HuH-7 (cell line): Measurements from ENCODE around the gene SBF2.
A peak's percentile ranks its signal among the peaks of the same experiment; 100 is the strongest.
"Not testable (repeated sequence)": the region's sequence is repeated elsewhere in the genome, so short reads cannot be mapped to it uniquely, and the experiment has no call there.

ENCODE experiments used
- DNase-seq: peaks from one replicate; pipeline ENCODE4 v3.0.0; 2011; ENCODE audit warnings: low spot score

The SBF2 gene

GRCh38 chr11:9952511-9953196, 341.4 kb downstream of the SBF2 start:
- no peak for DNase-seq

GRCh38 chr11:9951807-9952206, 342.2 kb downstream of the SBF2 start:
- no peak for DNase-seq

- no peak for DNase-seq
Observed at GRCh38 chr11:9950462-9950861, 343.6 kb downstream of the SBF2 start.

- DNase-seq = no peak
Observed at GRCh38 chr11:9947231-9947864, 346.7 kb downstream of the SBF2 start.

- DNase-seq = not testable (repeated sequence)
Observed at GRCh38 chr11:9945680-9946079, 348.3 kb downstream of the SBF2 start.

- peak; percentile 12 for DNase-seq
Observed at GRCh38 chr11:9943386-9944110, 350.5 kb downstream of the SBF2 start.

- no peak for DNase-seq
Observed at GRCh38 chr11:9941991-9942390, 352.0 kb downstream of the SBF2 start.

- DNase-seq = not testable (repeated sequence)
Observed at GRCh38 chr11:9939150-9939549, 354.9 kb downstream of the SBF2 start.

GRCh38 chr11:9936754-9937153, 357.3 kb downstream of the SBF2 start:
- no peak for DNase-seq

GRCh38 chr11:9932843-9933242, 361.2 kb downstream of the SBF2 start:
- DNase-seq = not testable (repeated sequence)

- peak; percentile 27 for DNase-seq
Observed at GRCh38 chr11:9930562-9931331, 363.3 kb downstream of the SBF2 start.

GRCh38 chr11:9927670-9928069, 366.3 kb downstream of the SBF2 start:
- no peak for DNase-seq

GRCh38 chr11:9923280-9923679, 370.7 kb downstream of the SBF2 start:
- DNase-seq = no peak

- no peak for DNase-seq
Observed at GRCh38 chr11:9922806-9923205, 371.2 kb downstream of the SBF2 start.

GRCh38 chr11:9916480-9916879, 377.5 kb downstream of the SBF2 start:
- no peak for DNase-seq

GRCh38 chr11:9914064-9914463, 380.0 kb downstream of the SBF2 start:
- no peak for DNase-seq

GRCh38 chr11:9905960-9906791, 387.8 kb downstream of the SBF2 start:
- DNase-seq = peak; percentile 10

- DNase-seq = no peak
Observed at GRCh38 chr11:9905501-9905951, 388.5 kb downstream of the SBF2 start.

- DNase-seq = no peak
Observed at GRCh38 chr11:9903579-9903978, 390.4 kb downstream of the SBF2 start.

GRCh38 chr11:9901943-9902342, 392.1 kb downstream of the SBF2 start:
- DNase-seq = peak; percentile 6

GRCh38 chr11:9900253-9900652, 393.8 kb downstream of the SBF2 start:
- DNase-seq = not testable (repeated sequence)
